Activated CD8-positive, alpha-beta T cell treated with anti-CD3 and anti-CD28 coated beads for 36 hours (primary cell): ENCODE results near the gene MCC. TPM values are rescaled to one million over a fixed set of nuclear protein-coding genes. Genes with fewer than 3 reads are reported as not detected.

Experiments used
- ATAC-seq: fragments of 200-7000 bp; cut with Tn5 transposase; one replicate; pipeline ENCODE4 v1.10.0; 2021; ENCODE audit warnings: mild to moderate bottlenecking, moderate library complexity
- CTCF ChIA-PET: fragments of 350-600 bp; sonication (Branson Sonifier 250); formaldehyde crosslinking; loops from one replicate; lab custom pipeline; 2021; ENCODE audit warnings: antibody characterized with exemption; lab: Charles Lee
- POLR2A ChIA-PET: fragments of 350-600 bp; sonication (Branson Sonifier 250); formaldehyde crosslinking; loops from one replicate; lab custom pipeline; 2021; ENCODE audit warnings: antibody characterized with exemption; lab: Charles Lee
- DNase-seq: peaks from one replicate; pipeline ENCODE4 v3.0.0-alpha.2; 2020
- H3K27ac Mint-ChIP-seq: one replicate; pipeline ENCODE4 v1.8.0; 2021; ENCODE audit warnings: mild to moderate bottlenecking, mixed read lengths
- H3K27me3 Mint-ChIP-seq: one replicate; pipeline ENCODE4 v1.8.0; 2021; ENCODE audit warnings: mixed read lengths
- H3K36me3 Mint-ChIP-seq: one replicate; pipeline ENCODE4 v1.8.0; 2021; ENCODE audit warnings: low read depth, mixed read lengths
- H3K4me1 Mint-ChIP-seq: one replicate; pipeline ENCODE4 v1.8.0; 2021; ENCODE audit warnings: low read depth, mixed read lengths
- H3K4me3 Mint-ChIP-seq: one replicate; pipeline ENCODE4 v1.8.0; 2021; ENCODE audit warnings: mild to moderate bottlenecking, moderate library complexity, mixed read lengths
- H3K9me3 Mint-ChIP-seq: one replicate; pipeline ENCODE4 v1.8.0; 2021; ENCODE audit warnings: mixed read lengths
- intact Hi-C: fragments of 100-400 bp; cut with micrococcal nuclease; formaldehyde crosslinking; loops from one replicate; pipeline ENCODE4 v1.10.0; 2022
- total RNA-seq, 2 experiments: library from RNA; stranded (reverse); gene quantifications; one replicate each; pipeline ENCODE4 v1.2.3, GENCODE V29; 2021
- TF ChIP-seq, protein P1 (sequence below): fragments of 200-600 bp; IDR thresholded peaks from one replicate; pipeline ENCODE4 v1.8.0; 2022; ENCODE audit warnings: antibody characterized with exemption, mild to moderate bottlenecking

The MCC gene
- total RNA-seq, 2 experiments from 2014 or later: 4.9 to 5.4 TPM

DNA sequence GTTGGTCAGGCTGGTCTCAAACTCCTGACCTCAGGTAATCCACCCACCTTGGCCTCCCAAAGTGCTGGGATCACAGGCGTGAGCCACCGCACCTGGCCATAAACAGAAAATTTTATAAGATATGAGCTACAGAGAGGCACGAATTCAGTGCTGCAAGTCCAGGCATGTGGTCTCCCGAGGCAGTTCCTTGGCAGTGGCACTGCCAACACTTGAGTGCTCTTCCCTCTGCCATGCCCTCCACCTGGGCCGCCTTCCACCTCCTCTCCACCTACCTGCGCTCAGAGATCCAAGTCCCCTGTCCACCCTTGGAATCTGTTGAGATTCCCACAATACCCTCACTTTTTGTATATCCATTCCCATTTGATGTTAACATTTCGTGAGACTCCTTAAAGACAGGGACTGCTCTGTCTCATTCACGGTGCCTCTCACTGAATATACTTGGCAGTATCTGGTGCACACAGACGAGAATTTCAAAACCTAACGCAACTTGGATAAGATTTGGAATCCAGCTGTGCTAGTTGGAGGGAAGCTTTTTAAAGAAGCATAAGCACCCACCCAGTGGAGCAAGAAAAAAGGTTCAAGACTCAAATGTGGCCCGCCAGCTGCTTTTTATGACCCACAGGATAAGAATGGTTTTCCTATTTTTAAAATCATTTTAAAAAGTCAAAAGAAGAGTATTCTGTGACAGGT, 443.3 kb downstream of the MCC start:
- intact Hi-C loops: no loop called here
- H3K9me3 Mint-ChIP-seq: no peaks in the 10 kb centered on the region
- DNase-seq (no peak), ATAC-seq (no peak)
- no peaks in the 10 kb centered on the region for H3K36me3 Mint-ChIP-seq
- ChIA-PET POLR2A (no interaction called here), CTCF (interaction anchor here (1.0 to 2.0 kb wide), 3 partner anchors 49 to 286 kb away, joined by 3 to 10 read pairs (median 5); no protein-coding TSS in a partner anchor)
- H3K4me1 Mint-ChIP-seq: no peaks in the 10 kb centered on the region
- H3K27ac Mint-ChIP-seq: no peak overlapping the region
- no peak overlapping the region for H3K4me3 Mint-ChIP-seq
- TF ChIP-seq, protein P1, sequence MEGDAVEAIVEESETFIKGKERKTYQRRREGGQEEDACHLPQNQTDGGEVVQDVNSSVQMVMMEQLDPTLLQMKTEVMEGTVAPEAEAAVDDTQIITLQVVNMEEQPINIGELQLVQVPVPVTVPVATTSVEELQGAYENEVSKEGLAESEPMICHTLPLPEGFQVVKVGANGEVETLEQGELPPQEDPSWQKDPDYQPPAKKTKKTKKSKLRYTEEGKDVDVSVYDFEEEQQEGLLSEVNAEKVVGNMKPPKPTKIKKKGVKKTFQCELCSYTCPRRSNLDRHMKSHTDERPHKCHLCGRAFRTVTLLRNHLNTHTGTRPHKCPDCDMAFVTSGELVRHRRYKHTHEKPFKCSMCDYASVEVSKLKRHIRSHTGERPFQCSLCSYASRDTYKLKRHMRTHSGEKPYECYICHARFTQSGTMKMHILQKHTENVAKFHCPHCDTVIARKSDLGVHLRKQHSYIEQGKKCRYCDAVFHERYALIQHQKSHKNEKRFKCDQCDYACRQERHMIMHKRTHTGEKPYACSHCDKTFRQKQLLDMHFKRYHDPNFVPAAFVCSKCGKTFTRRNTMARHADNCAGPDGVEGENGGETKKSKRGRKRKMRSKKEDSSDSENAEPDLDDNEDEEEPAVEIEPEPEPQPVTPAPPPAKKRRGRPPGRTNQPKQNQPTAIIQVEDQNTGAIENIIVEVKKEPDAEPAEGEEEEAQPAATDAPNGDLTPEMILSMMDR: no peak
- H3K27me3 Mint-ChIP-seq: no peaks in the 10 kb centered on the region

DNA sequence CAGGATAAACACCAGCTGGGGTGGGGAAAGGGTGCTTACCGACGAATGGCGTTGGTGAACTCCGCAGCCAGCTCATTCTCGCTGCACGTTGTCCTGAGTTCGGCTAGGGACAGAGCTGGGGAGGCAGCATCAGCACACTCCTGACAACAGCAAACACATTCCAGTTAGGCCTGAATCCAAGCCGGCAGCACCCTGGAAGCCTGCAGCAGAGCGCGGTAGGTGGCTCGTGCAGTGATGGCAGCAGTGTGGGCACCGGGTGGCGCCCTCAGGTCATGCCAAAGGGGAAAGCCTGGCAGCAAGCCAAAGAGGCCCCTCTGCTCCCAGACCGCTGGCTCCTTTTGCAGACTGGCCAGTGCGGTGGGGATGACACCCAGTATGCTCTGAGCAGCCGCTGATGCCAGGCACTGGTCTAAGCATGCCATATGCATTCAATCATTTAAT, 444.7 kb downstream of the MCC start:
- CTCF ChIA-PET: interaction anchor here (0.6 to 2.8 kb wide), 5 partner anchors 48 to 379 kb away, joined by 3 to 15 read pairs (median 3); no protein-coding TSS in a partner anchor
- intact Hi-C loops: loop anchor here (2.0 kb wide), 1 partner anchor 287 kb away; no protein-coding TSS in a partner anchor
- ATAC-seq (peak; percentile 45), DNase-seq (peak; percentile 59)
- H3K9me3 Mint-ChIP-seq: no peaks in the 10 kb centered on the region
- H3K27me3 Mint-ChIP-seq: no peaks in the 10 kb centered on the region
- POLR2A ChIA-PET: no interaction called here
- TF ChIP-seq, protein P1: peak; percentile 63
- H3K36me3 Mint-ChIP-seq: no peaks in the 10 kb centered on the region
- no peak overlapping the region for H3K27ac Mint-ChIP-seq
- no peak overlapping the region for H3K4me3 Mint-ChIP-seq
- H3K4me1 Mint-ChIP-seq: no peaks in the 10 kb centered on the region

DNA sequence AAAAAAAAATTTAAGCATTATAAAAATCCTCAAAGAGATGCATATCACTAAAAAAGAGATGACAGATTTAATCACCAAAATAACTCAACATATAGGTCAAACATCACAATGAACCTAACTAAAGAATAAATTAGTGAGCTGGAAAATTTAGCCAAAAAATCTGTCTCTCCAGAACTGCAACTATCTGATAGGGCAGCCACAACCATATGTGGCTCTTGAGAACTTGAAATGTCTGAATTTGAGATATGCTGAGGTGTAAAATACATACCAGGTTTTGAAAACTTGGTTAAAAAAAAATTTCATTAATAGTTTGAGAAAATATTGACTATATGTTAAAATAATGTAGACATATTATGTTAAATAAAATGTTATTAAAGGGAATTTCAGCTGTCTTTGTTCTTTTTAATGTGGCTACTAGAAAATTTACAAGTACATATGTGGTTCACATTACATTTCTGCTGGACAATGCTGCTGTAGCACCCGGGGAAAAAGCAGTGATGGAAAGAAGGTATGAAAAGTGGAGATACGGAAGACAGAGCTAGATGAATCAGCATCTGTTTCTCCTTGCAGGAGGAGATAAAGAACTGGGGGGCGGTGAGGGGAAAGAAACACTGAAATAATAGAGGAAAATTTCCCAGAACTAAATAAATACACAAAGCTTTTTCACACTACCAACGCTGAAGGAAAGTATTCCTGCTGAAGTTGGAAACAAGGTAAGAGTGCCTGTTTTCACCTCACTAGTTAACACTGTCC, 445.6 kb downstream of the MCC start:
- ATAC-seq (no peak), DNase-seq (no peak)
- intact Hi-C loops: loop anchor here (2.0 kb wide), 1 partner anchor 288 kb away; no protein-coding TSS in a partner anchor
- Mint-ChIP-seq H3K4me3 (no peak overlapping the region), H3K9me3 (no peaks in the 10 kb centered on the region), H3K27ac (no peak overlapping the region), H3K4me1 (no peaks in the 10 kb centered on the region), H3K27me3 (no peaks in the 10 kb centered on the region), H3K36me3 (no peaks in the 10 kb centered on the region)
- ChIA-PET CTCF (interaction anchor here (0.6 to 2.8 kb wide), 6 partner anchors 47 to 380 kb away, joined by 3 to 15 read pairs (median 3); no protein-coding TSS in a partner anchor), POLR2A (no interaction called here)
- TF ChIP-seq, protein P1: no peak

DNA sequence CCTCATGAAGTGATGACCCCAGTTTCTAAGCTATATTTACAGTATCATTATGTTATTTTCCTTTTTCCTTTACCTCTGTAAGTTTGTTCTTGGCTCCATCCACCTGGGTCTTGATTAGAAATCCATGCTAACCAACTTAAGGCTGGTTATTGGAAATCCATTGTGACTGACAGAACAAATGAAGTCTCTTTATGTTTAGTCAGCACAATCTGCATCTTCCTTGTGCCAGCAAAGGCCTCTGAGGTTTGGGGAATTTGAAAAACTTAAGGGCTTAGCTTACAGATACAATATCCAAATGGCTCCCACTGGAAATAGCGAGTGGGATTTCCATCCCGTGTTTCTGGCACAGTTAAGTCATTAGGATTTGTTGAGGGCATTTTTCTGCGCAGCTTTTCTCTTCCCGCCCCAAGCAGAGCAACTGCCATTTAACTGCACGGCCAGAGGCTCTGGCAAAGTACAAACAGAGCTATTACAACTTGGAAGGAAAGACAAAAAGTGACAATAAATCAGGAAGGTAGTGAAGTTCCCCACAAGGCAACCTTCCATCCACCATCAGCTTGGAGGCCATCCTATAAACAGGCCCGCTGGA, 447.5 kb downstream of the MCC start:
- intact Hi-C loops: no loop called here
- no peaks in the 10 kb centered on the region for H3K4me1 Mint-ChIP-seq
- no peak overlapping the region for H3K4me3 Mint-ChIP-seq
- POLR2A ChIA-PET: no interaction called here
- H3K27me3 Mint-ChIP-seq: no peaks in the 10 kb centered on the region
- CTCF ChIA-PET: interaction anchor here (0.5 to 1.0 kb wide), 3 partner anchors 45 to 289 kb away, joined by 3 to 4 read pairs (median 3); no protein-coding TSS in a partner anchor
- DNase-seq (no peak), ATAC-seq (no peak)
- no peak overlapping the region for H3K27ac Mint-ChIP-seq
- H3K9me3 Mint-ChIP-seq: no peaks in the 10 kb centered on the region
- TF ChIP-seq, protein P1: no peak
- H3K36me3 Mint-ChIP-seq: no peaks in the 10 kb centered on the region
